GM12892 (cell line): Measurements from ENCODE around the gene DNAH6.

Source experiments
- POLR2A ChIP-seq: IDR thresholded peaks from 2 replicates; pipeline ENCODE4 v1.6.1; 2011; ENCODE audit warnings: low read depth, low read length, control low read depth
- POLR2AphosphoS5 ChIP-seq: IDR thresholded peaks from 2 replicates; pipeline ENCODE4 v1.6.1; 2011; ENCODE audit warnings: low read depth, low read length, control low read depth
- TAF1 ChIP-seq: IDR thresholded peaks from 2 replicates; pipeline ENCODE4 v1.6.1; 2011; ENCODE audit warnings: low read depth, mild to moderate bottlenecking, control low read depth, low read length, borderline replicate concordance

DNA sequence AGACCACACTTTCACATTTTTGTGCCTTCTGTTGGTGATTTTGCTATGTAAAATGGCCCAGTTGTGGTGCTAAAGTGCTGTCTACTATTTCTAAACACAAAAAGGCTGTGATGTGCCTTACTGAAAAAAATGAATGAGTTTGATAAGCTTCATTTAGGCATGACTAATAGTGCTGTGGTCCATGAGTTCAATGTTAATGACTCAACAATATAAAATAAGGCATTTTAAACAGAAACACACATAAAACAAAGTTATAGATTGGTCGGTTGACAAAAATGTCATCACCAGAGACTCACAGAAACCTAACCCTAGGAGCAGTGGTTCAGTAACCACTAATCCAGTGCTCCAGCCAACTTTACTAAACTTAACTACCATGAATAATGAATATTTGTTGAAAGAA, 160.0 kb downstream of the DNAH6 start:
- TF ChIP-seq POLR2AphosphoS5 (no peak), POLR2A (no peak), TAF1 (no peak)
